ENCODE data around the gene RAB40B.
"Not testable (repeated sequence)": the region's sequence is repeated elsewhere in the genome, so short reads cannot be mapped to it uniquely, and the experiment has no call there.

Gene RAB40B

GRCh38 chr17:82698065-82698973 lies at the start of gene RAB40B:
Gene RAB40B (minus strand): TSS chr17:82698698. CDS start chr17:82698596, 102 bp downstream.
- Histone ChIP-seq H3K4me3 (ENCODE audit: low read length) (peak within 1 kb of the TSS; percentile 83), H3K9ac (ENCODE audit: low read length) (peak within 1 kb of the TSS; percentile 75), H3K36me3 (ENCODE audit: control insufficient read depth, insufficient read depth, low read length, severe bottlenecking) (no peaks in the 10 kb centered on the region), H3K27me3 (replicated peaks; ENCODE audit: control insufficient read depth, insufficient read depth, low read length) (peaks cover 1% of the 10 kb centered on the region), H3K9me3 (ENCODE audit: control insufficient read depth, low read length) (peaks cover 9% of the 10 kb centered on the region), H3K4me1 (ENCODE audit: control insufficient read depth, insufficient read depth, low read length) (peaks cover 9% of the 10 kb centered on the region)
- DNase-seq (ENCODE audit: low read depth): peak; percentile 99

GRCh38 chr17:82745524-82745923 lies 47.0 kb upstream of the RAB40B start:
- DNase-seq (ENCODE audit: low read depth): no peak
- Histone ChIP-seq H3K4me3 (ENCODE audit: low read length) (no peak overlapping the region), H3K27me3 (replicated peaks; ENCODE audit: control insufficient read depth, insufficient read depth, low read length) (no peaks in the 10 kb centered on the region), H3K4me1 (ENCODE audit: control insufficient read depth, insufficient read depth, low read length) (peaks cover 7% of the 10 kb centered on the region), H3K9me3 (ENCODE audit: control insufficient read depth, low read length) (peaks cover 16% of the 10 kb centered on the region), H3K36me3 (ENCODE audit: control insufficient read depth, insufficient read depth, low read length, severe bottlenecking) (peaks cover 17% of the 10 kb centered on the region), H3K9ac (ENCODE audit: low read length) (no peak overlapping the region)

GRCh38 chr17:82744736-82745135 lies 46.2 kb upstream of the RAB40B start:
- not testable (repeated sequence) for H3K4me3 ChIP-seq (ENCODE audit: low read length); DNase-seq (ENCODE audit: low read depth); H3K27me3 ChIP-seq (replicated peaks; ENCODE audit: control insufficient read depth, insufficient read depth, low read length); H3K4me1 ChIP-seq (ENCODE audit: control insufficient read depth, insufficient read depth, low read length); H3K9ac ChIP-seq (ENCODE audit: low read length)
- Histone ChIP-seq H3K36me3 (ENCODE audit: control insufficient read depth, insufficient read depth, low read length, severe bottlenecking) (peaks cover 18% of the 10 kb centered on the region), H3K9me3 (ENCODE audit: control insufficient read depth, low read length) (peaks cover 17% of the 10 kb centered on the region)

- peaks cover 18% of the 10 kb centered on the region for H3K36me3 ChIP-seq (ENCODE audit: control insufficient read depth, insufficient read depth, low read length, severe bottlenecking)
- peaks cover 7% of the 10 kb centered on the region for H3K4me1 ChIP-seq (ENCODE audit: control insufficient read depth, insufficient read depth, low read length)
- H3K4me3 ChIP-seq (ENCODE audit: low read length): no peak overlapping the region
- DNase-seq (ENCODE audit: low read depth): no peak
- H3K9ac ChIP-seq (ENCODE audit: low read length): no peak overlapping the region
- no peaks in the 10 kb centered on the region for H3K27me3 ChIP-seq (replicated peaks; ENCODE audit: control insufficient read depth, insufficient read depth, low read length)
- peaks cover 17% of the 10 kb centered on the region for H3K9me3 ChIP-seq (ENCODE audit: control insufficient read depth, low read length)
Measured at GRCh38 chr17:82743344-82744219, 45.1 kb upstream of the RAB40B start.

GRCh38 chr17:82740906-82741759 lies 42.6 kb upstream of the RAB40B start:
- peaks cover 18% of the 10 kb centered on the region for H3K36me3 ChIP-seq (ENCODE audit: control insufficient read depth, insufficient read depth, low read length, severe bottlenecking)
- no peak for DNase-seq (ENCODE audit: low read depth)
- H3K4me3 ChIP-seq (ENCODE audit: low read length): no peak overlapping the region
- peaks cover 10% of the 10 kb centered on the region for H3K9me3 ChIP-seq (ENCODE audit: control insufficient read depth, low read length)
- H3K4me1 ChIP-seq (ENCODE audit: control insufficient read depth, insufficient read depth, low read length): peaks cover 7% of the 10 kb centered on the region
- no peaks in the 10 kb centered on the region for H3K27me3 ChIP-seq (replicated peaks; ENCODE audit: control insufficient read depth, insufficient read depth, low read length)
- no peak overlapping the region for H3K9ac ChIP-seq (ENCODE audit: low read length)

- no peak overlapping the region for H3K4me3 ChIP-seq (ENCODE audit: low read length)
Measured at GRCh38 chr17:82737967-82738877, 39.7 kb upstream of the RAB40B start.

GRCh38 chr17:82736511-82737185 lies 38.1 kb upstream of the RAB40B start:
- H3K4me1 ChIP-seq (ENCODE audit: control insufficient read depth, insufficient read depth, low read length): peaks cover 9% of the 10 kb centered on the region

More at GRCh38 chr17:82737967-82738877, 39.7 kb upstream of the RAB40B start:
- Histone ChIP-seq H3K9me3 (ENCODE audit: control insufficient read depth, low read length) (peaks cover 8% of the 10 kb centered on the region), H3K27me3 (replicated peaks; ENCODE audit: control insufficient read depth, insufficient read depth, low read length) (no peaks in the 10 kb centered on the region), H3K9ac (ENCODE audit: low read length) (no peak overlapping the region), H3K36me3 (ENCODE audit: control insufficient read depth, insufficient read depth, low read length, severe bottlenecking) (peaks cover 14% of the 10 kb centered on the region), H3K4me1 (ENCODE audit: control insufficient read depth, insufficient read depth, low read length) (peaks cover 10% of the 10 kb centered on the region)
- DNase-seq (ENCODE audit: low read depth): no peak

GRCh38 chr17:82734987-82735866 lies 36.7 kb upstream of the RAB40B start, which contains the start of gene FN3K:
Gene FN3K (plus strand): TSS chr17:82735615. CDS start chr17:82735637, 22 bp downstream.
- peak within 1 kb of the TSS; percentile 83 for H3K4me3 ChIP-seq (ENCODE audit: low read length)
- H3K36me3 ChIP-seq (ENCODE audit: control insufficient read depth, insufficient read depth, low read length, severe bottlenecking): no peaks in the 10 kb centered on the region
- H3K9ac ChIP-seq (ENCODE audit: low read length): peak within 1 kb of the TSS; percentile 83
- H3K9me3 ChIP-seq (ENCODE audit: control insufficient read depth, low read length): no peaks in the 10 kb centered on the region
- no peaks in the 10 kb centered on the region for H3K27me3 ChIP-seq (replicated peaks; ENCODE audit: control insufficient read depth, insufficient read depth, low read length)
- DNase-seq (ENCODE audit: low read depth): peak; percentile 77
- peaks cover 3% of the 10 kb centered on the region for H3K4me1 ChIP-seq (ENCODE audit: control insufficient read depth, insufficient read depth, low read length)

More at GRCh38 chr17:82736511-82737185, 38.1 kb upstream of the RAB40B start:
- Histone ChIP-seq H3K9me3 (ENCODE audit: control insufficient read depth, low read length) (peaks cover 8% of the 10 kb centered on the region), H3K27me3 (replicated peaks; ENCODE audit: control insufficient read depth, insufficient read depth, low read length) (no peaks in the 10 kb centered on the region), H3K4me3 (ENCODE audit: low read length) (no peak overlapping the region), H3K36me3 (ENCODE audit: control insufficient read depth, insufficient read depth, low read length, severe bottlenecking) (peaks cover 10% of the 10 kb centered on the region), H3K9ac (ENCODE audit: low read length) (no peak overlapping the region)
- DNase-seq (ENCODE audit: low read depth): no peak

All from adipocyte (in vitro differentiated cells).